BJ (cell line): ENCODE results near the gene AQP2. TPM values are rescaled to one million over a fixed set of nuclear protein-coding genes. Genes with fewer than 3 reads are reported as not detected.

Experiments used
- CTCF ChIA-PET: fragments of 350-600 bp; formaldehyde crosslinking; extraction: SDS; loops from one replicate; lab custom pipeline; 2021; ENCODE audit warnings: antibody characterized with exemption, inconsistent platforms; lab: Yijun Ruan, JAX
- POLR2A ChIA-PET: fragments of 300-600 bp; sonication (Branson Sonifier 250); formaldehyde crosslinking; extraction: SDS; loops from one replicate; lab custom pipeline; 2021; ENCODE audit warnings: antibody characterized with exemption; lab: Charles Lee
- DNase-seq: peaks from one replicate; pipeline ENCODE4 v3.0.0-alpha.2; 2011; ENCODE audit warnings: low read depth
- H3K27me3 ChIP-seq: 2 replicates; pipeline ENCODE4 v1.6.0; 2011; ENCODE audit warnings: low read length; ENCODE audit not compliant: control insufficient read depth, insufficient read depth
- H3K36me3 ChIP-seq: 2 replicates; pipeline ENCODE4 v1.5.1; 2011; ENCODE audit warnings: low read length; ENCODE audit not compliant: control insufficient read depth, insufficient read depth
- H3K4me3 ChIP-seq: 2 replicates; pipeline ENCODE4 v1.5.1; 2011; ENCODE audit warnings: low read depth, mild to moderate bottlenecking, control low read depth, low read length
- CTCF ChIP-seq: IDR thresholded peaks from 2 replicates; pipeline ENCODE4 v1.5.1; 2011; ENCODE audit warnings: low read depth, mild to moderate bottlenecking, control low read depth, inconsistent platforms, low read length, moderate library complexity; ENCODE audit not compliant: insufficient read depth
- polyA plus RNA-seq: library from polyadenylated mRNA; depleted of rRNA; stranded (reverse); fragments of >200 nt; gene quantifications from 2 replicates; pipeline ENCODE4 v1.2.3, GENCODE V29; 2011

The AQP2 gene
- polyA plus RNA-seq, 1 experiment = not detected

- TF ChIP-seq CTCF = no peak
- ChIA-PET POLR2A (no interaction called here), CTCF (interaction anchor here (0.8 to 1.7 kb wide), 4 partner anchors 9 to 198 kb away, joined by 3 to 5 read pairs (median 3); partner anchors contain the start of genes AQP2 and TMBIM6)
- DNase-seq = no peak
- Histone ChIP-seq H3K36me3 (no peaks in the 10 kb centered on the region), H3K27me3 (0 out of 2 replicates have a peak, but pooled peaks cover 1% of the 10 kb centered on the region), H3K4me3 (no peak overlapping the region)
Observed at GRCh38 chr12:49939307-49939706, 11.2 kb upstream of the AQP2 start.

GRCh38 chr12:49939707-49940106 is 10.8 kb upstream of the AQP2 start:
- 0 out of 2 replicates have a peak, but pooled peaks cover 1% of the 10 kb centered on the region for H3K27me3 ChIP-seq
- no peaks in the 10 kb centered on the region for H3K36me3 ChIP-seq
- DNase-seq = no peak
- ChIA-PET POLR2A (no interaction called here), CTCF (interaction anchor here (0.8 to 1.7 kb wide), 5 partner anchors 9 to 198 kb away, joined by 3 to 5 read pairs (median 3); partner anchors contain the start of genes AQP2 and TMBIM6)
- no peak overlapping the region for H3K4me3 ChIP-seq
- no peak for TF ChIP-seq CTCF

- ChIA-PET POLR2A (no interaction called here), CTCF (interaction anchor here (0.7 to 2.7 kb wide), 7 partner anchors 17 to 152 kb away, joined by 3 to 14 read pairs (median 3); no protein-coding TSS in a partner anchor)
- Histone ChIP-seq H3K27me3 (0 out of 2 replicates have a peak, but pooled peaks cover 1% of the 10 kb centered on the region), H3K36me3 (no peaks in the 10 kb centered on the region), H3K4me3 (no peak overlapping the region)
- DNase-seq = no peak
- no peak for TF ChIP-seq CTCF
Observed at GRCh38 chr12:49941556-49942511, 8.7 kb upstream of the AQP2 start.

GRCh38 chr12:49942512-49942893 is 8.0 kb upstream of the AQP2 start:
- 0 out of 2 replicates have a peak, but pooled peaks cover 1% of the 10 kb centered on the region for H3K27me3 ChIP-seq
- DNase-seq = no peak
- H3K4me3 ChIP-seq = no peak overlapping the region
- POLR2A ChIA-PET = no interaction called here
- no peak for TF ChIP-seq CTCF
- CTCF ChIA-PET = interaction anchor here (1.1 to 2.7 kb wide), 5 partner anchors 16 to 128 kb away, joined by 3 to 14 read pairs (median 5); no protein-coding TSS in a partner anchor
- H3K36me3 ChIP-seq = no peaks in the 10 kb centered on the region
